ENCODE data around the gene ASAP3.

DNA sequence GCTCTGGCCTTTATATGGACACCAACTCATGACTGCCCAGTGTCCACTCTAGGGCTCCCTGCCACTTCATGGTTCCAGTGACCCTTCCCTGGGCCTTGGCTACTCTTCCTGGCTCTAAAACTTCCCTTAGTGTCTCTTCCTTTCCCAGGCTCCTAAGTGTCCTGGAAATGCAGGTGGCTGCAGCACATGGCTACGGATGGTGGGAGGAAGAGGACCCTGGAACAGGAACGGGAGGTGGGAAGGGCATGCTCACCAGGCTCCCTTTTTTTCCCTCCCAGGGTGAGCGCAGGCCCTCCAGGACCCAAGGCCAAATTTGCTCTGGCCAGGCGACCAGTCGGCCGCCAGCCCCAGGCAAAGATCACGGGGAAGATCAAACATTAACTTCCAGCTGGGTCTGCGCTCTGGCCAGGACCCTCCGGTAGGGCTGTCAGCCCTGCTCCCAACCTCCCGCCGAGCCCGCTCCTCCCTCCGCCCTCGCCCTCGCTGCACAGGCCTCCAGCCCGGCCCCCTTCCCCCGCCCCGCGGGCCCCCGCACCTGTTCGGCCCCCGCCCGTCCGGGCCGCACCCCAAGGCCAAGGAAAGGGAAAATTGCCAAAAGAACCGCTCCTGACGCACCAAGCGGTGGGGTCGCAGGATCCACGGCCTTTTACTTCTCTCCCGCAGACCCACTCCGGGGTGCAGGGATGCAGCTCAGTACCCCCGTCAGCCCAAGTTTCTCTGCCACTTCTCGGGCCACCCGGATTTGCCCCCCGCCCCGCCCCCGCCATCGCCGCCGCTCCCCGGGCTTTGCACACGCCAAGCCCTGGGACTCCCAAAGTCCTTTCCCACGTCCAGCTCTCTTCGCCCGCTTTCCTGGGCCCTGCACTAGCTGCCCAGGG, 60.3 kb downstream of the ASAP3 start:
- TF ChIP-seq RCOR1 (IDR thresholded peaks at IDR 0.05; ENCODE audit: insufficient replicate concordance, low read length), result no peak
- TF ChIP-seq, protein P1, sequence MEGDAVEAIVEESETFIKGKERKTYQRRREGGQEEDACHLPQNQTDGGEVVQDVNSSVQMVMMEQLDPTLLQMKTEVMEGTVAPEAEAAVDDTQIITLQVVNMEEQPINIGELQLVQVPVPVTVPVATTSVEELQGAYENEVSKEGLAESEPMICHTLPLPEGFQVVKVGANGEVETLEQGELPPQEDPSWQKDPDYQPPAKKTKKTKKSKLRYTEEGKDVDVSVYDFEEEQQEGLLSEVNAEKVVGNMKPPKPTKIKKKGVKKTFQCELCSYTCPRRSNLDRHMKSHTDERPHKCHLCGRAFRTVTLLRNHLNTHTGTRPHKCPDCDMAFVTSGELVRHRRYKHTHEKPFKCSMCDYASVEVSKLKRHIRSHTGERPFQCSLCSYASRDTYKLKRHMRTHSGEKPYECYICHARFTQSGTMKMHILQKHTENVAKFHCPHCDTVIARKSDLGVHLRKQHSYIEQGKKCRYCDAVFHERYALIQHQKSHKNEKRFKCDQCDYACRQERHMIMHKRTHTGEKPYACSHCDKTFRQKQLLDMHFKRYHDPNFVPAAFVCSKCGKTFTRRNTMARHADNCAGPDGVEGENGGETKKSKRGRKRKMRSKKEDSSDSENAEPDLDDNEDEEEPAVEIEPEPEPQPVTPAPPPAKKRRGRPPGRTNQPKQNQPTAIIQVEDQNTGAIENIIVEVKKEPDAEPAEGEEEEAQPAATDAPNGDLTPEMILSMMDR (conservative IDR thresholded peaks at IDR 0.05; ENCODE audit: low read depth, low read length), result no peak
